WERI-Rb-1 (cell line): ENCODE results near the gene RANGAP1.

Experiments
- DNase-seq: peaks from one replicate; pipeline ENCODE4 v3.0.0-alpha.2; 2020
- H3K27ac ChIP-seq: fragments of 250-450 bp; sonication (Bioruptor Pico); 2 replicates; pipeline ENCODE4 v1.5.1; 2020; ENCODE audit warnings: mild to moderate bottlenecking, moderate library complexity
- H3K27me3 ChIP-seq: fragments of 250-450 bp; sonication (Bioruptor Pico); 2 replicates; pipeline ENCODE4 v1.5.1; 2021; ENCODE audit warnings: mild to moderate bottlenecking, low read depth, moderate library complexity; ENCODE audit not compliant: insufficient read depth, severe bottlenecking
- H3K36me3 ChIP-seq: fragments of 250-450 bp; sonication (Bioruptor Pico); 2 replicates; pipeline ENCODE4 v1.5.1; 2020; ENCODE audit warnings: mild to moderate bottlenecking, moderate library complexity
- H3K4me3 ChIP-seq: 2 replicates; pipeline ENCODE4 v1.5.1; 2011; ENCODE audit warnings: low read depth, mild to moderate bottlenecking, control low read depth, low read length
- H3K9me3 ChIP-seq: fragments of 250-450 bp; sonication (Bioruptor Pico); 2 replicates; pipeline ENCODE4 v1.5.1; 2021; ENCODE audit warnings: mild to moderate bottlenecking, moderate library complexity; ENCODE audit not compliant: severe bottlenecking
- CTCF ChIP-seq: IDR thresholded peaks from 2 replicates; pipeline ENCODE4 v1.5.1; 2011; ENCODE audit warnings: low read depth, mild to moderate bottlenecking, control low read depth, inconsistent platforms, low read length

Gene RANGAP1

GRCh38 chr22:41197038-41197972 lies 88.7 kb downstream of the RANGAP1 start:
- TF ChIP-seq CTCF, result no peak
- no peaks in the 10 kb centered on the region for H3K9me3 ChIP-seq
- DNase-seq, result peak; percentile 90
- no peaks in the 10 kb centered on the region for H3K27me3 ChIP-seq
- H3K4me3 ChIP-seq, result peak overlapping the region; percentile 71
- peak overlapping the region; percentile 70 for H3K27ac ChIP-seq
- no peaks in the 10 kb centered on the region for H3K36me3 ChIP-seq
